ENCODE results near the gene SHF.
"Not testable (repeated sequence)": the region's sequence is repeated elsewhere in the genome, so short reads cannot be mapped to it uniquely, and the experiment has no call there.

The SHF gene

GRCh38 chr15:45137703-45138102 is 50.1 kb downstream of the SHF start:
- H3K27ac ChIP-seq (ENCODE audit: low read depth, low read length) = no peak overlapping the region
- H3K36me3 ChIP-seq (ENCODE audit: insufficient read depth, low read length) = no peaks in the 10 kb centered on the region
- no peaks in the 10 kb centered on the region for H3K9me3 ChIP-seq (ENCODE audit: low read length)
- peaks cover 25 to 34% of the 10 kb centered on the region in 2 donors for H3K27me3 ChIP-seq (ENCODE audit: control insufficient read depth in 1 of 2, insufficient read depth in 2 of 2, low read length in 2 of 2)
- H3K9ac ChIP-seq (ENCODE audit: low read length) = no peak overlapping the region
- no peaks in the 10 kb centered on the region for H3K4me1 ChIP-seq (ENCODE audit: insufficient read depth, low read length)
- H3K4me3 ChIP-seq (ENCODE audit: low read depth in 1 of 2, low read length in 2 of 2) = no peak overlapping the region

GRCh38 chr15:45136378-45136764 is 51.4 kb downstream of the SHF start:
- no peaks in the 10 kb centered on the region for H3K36me3 ChIP-seq (ENCODE audit: insufficient read depth, low read length)
- no peak overlapping the region for H3K27ac ChIP-seq (ENCODE audit: low read depth, low read length)
- no peaks in the 10 kb centered on the region for H3K9me3 ChIP-seq (ENCODE audit: low read length)
- no peak overlapping the region for H3K9ac ChIP-seq (ENCODE audit: low read length)
- peaks cover 25 to 33% of the 10 kb centered on the region in 2 donors for H3K27me3 ChIP-seq (ENCODE audit: control insufficient read depth in 1 of 2, insufficient read depth in 2 of 2, low read length in 2 of 2)
- no peak overlapping the region for H3K4me3 ChIP-seq (ENCODE audit: low read depth in 1 of 2, low read length in 2 of 2)
- no peaks in the 10 kb centered on the region for H3K4me1 ChIP-seq (ENCODE audit: insufficient read depth, low read length)

- not testable (repeated sequence) for H3K9ac ChIP-seq (ENCODE audit: low read length); H3K27ac ChIP-seq (ENCODE audit: low read depth, low read length); H3K9me3 ChIP-seq (ENCODE audit: low read length); H3K4me3 ChIP-seq (ENCODE audit: low read depth in 1 of 2, low read length in 2 of 2); H3K36me3 ChIP-seq (ENCODE audit: insufficient read depth, low read length); H3K4me1 ChIP-seq (ENCODE audit: insufficient read depth, low read length)
- H3K27me3 ChIP-seq (ENCODE audit: control insufficient read depth in 1 of 2, insufficient read depth in 2 of 2, low read length in 2 of 2) = peaks cover 27 to 39% of the 10 kb centered on the region in 2 donors
Observed at GRCh38 chr15:45135705-45136377, 51.9 kb downstream of the SHF start.

GRCh38 chr15:45134682-45135604 is 52.8 kb downstream of the SHF start:
- no peaks in the 10 kb centered on the region for H3K4me1 ChIP-seq (ENCODE audit: insufficient read depth, low read length)
- no peak overlapping the region for H3K9ac ChIP-seq (ENCODE audit: low read length)
- no peaks in the 10 kb centered on the region for H3K36me3 ChIP-seq (ENCODE audit: insufficient read depth, low read length)
- no peaks in the 10 kb centered on the region for H3K9me3 ChIP-seq (ENCODE audit: low read length)
- no peak overlapping the region for H3K4me3 ChIP-seq (ENCODE audit: low read depth in 1 of 2, low read length in 2 of 2)
- no peak overlapping the region for H3K27ac ChIP-seq (ENCODE audit: low read depth, low read length)
- H3K27me3 ChIP-seq (ENCODE audit: control insufficient read depth in 1 of 2, insufficient read depth in 2 of 2, low read length in 2 of 2) = peaks cover 35 to 48% of the 10 kb centered on the region in 2 donors

GRCh38 chr15:45134046-45134445 is 53.7 kb downstream of the SHF start:
- no peak overlapping the region for H3K9ac ChIP-seq (ENCODE audit: low read length)
- peaks cover 36 to 57% of the 10 kb centered on the region in 2 donors for H3K27me3 ChIP-seq (ENCODE audit: control insufficient read depth in 1 of 2, insufficient read depth in 2 of 2, low read length in 2 of 2)
- no peak overlapping the region for H3K4me3 ChIP-seq (ENCODE audit: low read depth in 1 of 2, low read length in 2 of 2)
- no peaks in the 10 kb centered on the region for H3K4me1 ChIP-seq (ENCODE audit: insufficient read depth, low read length)
- H3K27ac ChIP-seq (ENCODE audit: low read depth, low read length) = no peak overlapping the region
- H3K36me3 ChIP-seq (ENCODE audit: insufficient read depth, low read length) = no peaks in the 10 kb centered on the region
- H3K9me3 ChIP-seq (ENCODE audit: low read length) = no peaks in the 10 kb centered on the region

- peaks cover 41 to 62% of the 10 kb centered on the region in 2 donors for H3K27me3 ChIP-seq (ENCODE audit: control insufficient read depth in 1 of 2, insufficient read depth in 2 of 2, low read length in 2 of 2)
- H3K4me1 ChIP-seq (ENCODE audit: insufficient read depth, low read length) = no peaks in the 10 kb centered on the region
- H3K9me3 ChIP-seq (ENCODE audit: low read length) = no peaks in the 10 kb centered on the region
- H3K4me3 ChIP-seq (ENCODE audit: low read depth in 1 of 2, low read length in 2 of 2) = no peak overlapping the region
- H3K27ac ChIP-seq (ENCODE audit: low read depth, low read length) = no peak overlapping the region
- no peak overlapping the region for H3K9ac ChIP-seq (ENCODE audit: low read length)
- H3K36me3 ChIP-seq (ENCODE audit: insufficient read depth, low read length) = no peaks in the 10 kb centered on the region
Observed at GRCh38 chr15:45133561-45133920, 54.2 kb downstream of the SHF start.

- H3K27ac ChIP-seq (ENCODE audit: low read depth, low read length) = no peak overlapping the region
- H3K4me1 ChIP-seq (ENCODE audit: insufficient read depth, low read length) = no peaks in the 10 kb centered on the region
- H3K4me3 ChIP-seq (ENCODE audit: low read depth in 1 of 2, low read length in 2 of 2) = no peak overlapping the region
- no peak overlapping the region for H3K9ac ChIP-seq (ENCODE audit: low read length)
- peaks cover 47 to 66% of the 10 kb centered on the region in 2 donors for H3K27me3 ChIP-seq (ENCODE audit: control insufficient read depth in 1 of 2, insufficient read depth in 2 of 2, low read length in 2 of 2)
- H3K36me3 ChIP-seq (ENCODE audit: insufficient read depth, low read length) = no peaks in the 10 kb centered on the region
- no peaks in the 10 kb centered on the region for H3K9me3 ChIP-seq (ENCODE audit: low read length)
Observed at GRCh38 chr15:45132844-45133560, 54.8 kb downstream of the SHF start.

GRCh38 chr15:45131510-45131909 is 56.3 kb downstream of the SHF start:
- H3K36me3 ChIP-seq (ENCODE audit: insufficient read depth, low read length) = no peaks in the 10 kb centered on the region
- no peak overlapping the region for H3K4me3 ChIP-seq (ENCODE audit: low read depth in 1 of 2, low read length in 2 of 2)
- no peak overlapping the region for H3K9ac ChIP-seq (ENCODE audit: low read length)
- H3K27ac ChIP-seq (ENCODE audit: low read depth, low read length) = no peak overlapping the region
- no peaks in the 10 kb centered on the region for H3K4me1 ChIP-seq (ENCODE audit: insufficient read depth, low read length)
- H3K27me3 ChIP-seq (ENCODE audit: control insufficient read depth in 1 of 2, insufficient read depth in 2 of 2, low read length in 2 of 2) = peaks cover 44 to 70% of the 10 kb centered on the region in 2 donors
- H3K9me3 ChIP-seq (ENCODE audit: low read length) = no peaks in the 10 kb centered on the region

GRCh38 chr15:45130291-45131000 is 57.3 kb downstream of the SHF start:
- no peaks in the 10 kb centered on the region for H3K4me1 ChIP-seq (ENCODE audit: insufficient read depth, low read length)
- no peaks in the 10 kb centered on the region for H3K36me3 ChIP-seq (ENCODE audit: insufficient read depth, low read length)
- no peak overlapping the region for H3K4me3 ChIP-seq (ENCODE audit: low read depth in 1 of 2, low read length in 2 of 2)
- no peaks in the 10 kb centered on the region for H3K9me3 ChIP-seq (ENCODE audit: low read length)
- peaks cover 40 to 62% of the 10 kb centered on the region in 2 donors for H3K27me3 ChIP-seq (ENCODE audit: control insufficient read depth in 1 of 2, insufficient read depth in 2 of 2, low read length in 2 of 2)
- H3K9ac ChIP-seq (ENCODE audit: low read length) = no peak overlapping the region
- no peak overlapping the region for H3K27ac ChIP-seq (ENCODE audit: low read depth, low read length)

- Histone ChIP-seq H3K9me3 (ENCODE audit: low read length) (no peaks in the 10 kb centered on the region), H3K36me3 (ENCODE audit: insufficient read depth, low read length) (no peaks in the 10 kb centered on the region), H3K27me3 (ENCODE audit: control insufficient read depth in 1 of 2, insufficient read depth in 2 of 2, low read length in 2 of 2) (peaks cover 36 to 55% of the 10 kb centered on the region in 2 donors), H3K9ac (ENCODE audit: low read length) (no peak within 1 kb of the TSS), H3K27ac (ENCODE audit: low read depth, low read length) (no peak within 1 kb of the TSS), H3K4me1 (ENCODE audit: insufficient read depth, low read length) (no peaks in the 10 kb centered on the region), H3K4me3 (ENCODE audit: low read depth in 1 of 2, low read length in 2 of 2) (peak within 1 kb of the TSS; percentile 4 to 35)
Observed at GRCh38 chr15:45129651-45130129, 58.1 kb downstream of the SHF start, which contains the start of the genes DUOX1 and DUOXA1. Gene DUOX1 (plus strand): TSS chr15:45129994. CDS start chr15:45131967, 1,973 bp downstream. Gene DUOXA1 (minus strand): TSS chr15:45129879. CDS start chr15:45123014, 6,865 bp downstream.
